HG03378 (cell line): ENCODE data around the gene GTPBP3.

Experiments
- ATAC-seq: cut with Tn5 transposase; IDR thresholded peaks from one replicate; pipeline ENCODE4 v1.9.1; 2021; ENCODE audit warnings: mild to moderate bottlenecking, moderate library complexity; ENCODE audit not compliant: unreplicated experiment

The GTPBP3 gene

DNA sequence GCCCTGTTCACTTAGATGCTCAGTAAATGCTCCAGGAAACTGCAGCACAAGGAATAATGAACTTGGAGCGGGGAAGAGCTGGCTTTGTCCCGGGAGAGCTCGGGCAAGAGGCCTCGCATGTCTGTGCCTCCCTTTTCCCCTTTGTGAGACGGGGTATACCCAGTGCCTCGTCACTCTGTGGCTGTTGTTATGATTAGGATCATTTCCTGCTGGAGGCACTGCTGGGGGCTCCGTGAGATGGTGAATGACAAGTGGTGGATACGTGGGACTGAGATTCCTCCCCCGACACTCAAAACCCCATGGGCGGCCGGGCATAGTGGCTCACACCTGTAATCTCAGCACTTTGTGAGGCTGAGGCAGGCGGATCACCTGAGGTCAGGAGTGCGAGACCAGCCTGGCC lies 40.9 kb downstream of the GTPBP3 start:
- no peak for ATAC-seq

DNA sequence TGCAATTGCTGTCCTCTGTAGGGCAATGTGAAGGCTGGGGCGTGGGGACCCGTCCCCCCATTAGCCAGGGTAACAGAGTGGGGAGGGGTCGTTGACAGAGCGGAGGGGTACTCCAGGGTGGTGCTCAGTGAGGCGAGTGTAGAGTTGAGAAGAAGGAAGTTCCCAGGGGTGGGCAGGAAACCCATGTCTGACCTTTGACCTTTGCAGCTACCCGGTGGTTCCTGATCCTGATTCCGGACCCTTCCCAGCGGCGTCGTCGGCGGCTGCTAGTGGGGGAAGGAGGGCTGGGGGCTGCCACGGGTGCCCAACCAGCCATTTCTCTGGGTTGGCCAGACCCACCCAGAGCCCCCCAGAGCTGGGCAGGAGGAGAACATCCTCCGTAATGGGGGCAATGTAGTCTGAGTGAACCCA lies 41.9 kb downstream of the GTPBP3 start:
- no peak for ATAC-seq

DNA sequence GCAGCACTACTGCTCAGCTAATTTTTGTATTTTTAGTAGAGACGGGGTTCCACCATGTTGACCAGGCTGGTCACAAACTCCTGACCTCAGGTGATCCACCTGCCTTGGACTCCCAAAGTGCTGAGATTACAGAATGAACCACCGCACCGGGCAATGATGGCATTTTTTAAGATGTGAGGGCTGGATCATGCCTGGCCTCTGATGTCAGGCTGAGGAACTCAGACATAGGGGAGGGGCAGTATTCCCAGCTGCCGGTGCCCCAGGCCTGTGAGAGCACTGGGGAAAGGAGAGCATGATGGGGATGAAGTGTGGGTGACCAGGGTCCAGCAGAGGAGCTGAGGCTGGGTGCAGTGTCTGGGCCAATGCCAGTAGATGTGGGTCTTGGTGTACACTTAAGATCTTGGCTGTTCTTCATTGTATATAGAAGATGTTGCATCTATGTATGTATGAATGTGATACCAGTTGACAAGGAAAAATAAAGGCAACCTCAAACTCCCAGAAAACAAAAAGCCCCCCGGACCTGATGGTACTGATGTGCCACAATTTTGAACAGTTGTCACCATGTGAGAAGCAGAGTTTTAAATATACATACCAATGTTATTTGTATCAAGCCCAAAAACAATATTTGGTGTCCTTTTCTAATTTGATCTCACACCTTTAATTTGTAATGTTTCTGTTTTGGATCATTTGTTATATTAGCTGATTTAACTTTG lies 43.2 kb downstream of the GTPBP3 start:
- ATAC-seq: no peak

DNA sequence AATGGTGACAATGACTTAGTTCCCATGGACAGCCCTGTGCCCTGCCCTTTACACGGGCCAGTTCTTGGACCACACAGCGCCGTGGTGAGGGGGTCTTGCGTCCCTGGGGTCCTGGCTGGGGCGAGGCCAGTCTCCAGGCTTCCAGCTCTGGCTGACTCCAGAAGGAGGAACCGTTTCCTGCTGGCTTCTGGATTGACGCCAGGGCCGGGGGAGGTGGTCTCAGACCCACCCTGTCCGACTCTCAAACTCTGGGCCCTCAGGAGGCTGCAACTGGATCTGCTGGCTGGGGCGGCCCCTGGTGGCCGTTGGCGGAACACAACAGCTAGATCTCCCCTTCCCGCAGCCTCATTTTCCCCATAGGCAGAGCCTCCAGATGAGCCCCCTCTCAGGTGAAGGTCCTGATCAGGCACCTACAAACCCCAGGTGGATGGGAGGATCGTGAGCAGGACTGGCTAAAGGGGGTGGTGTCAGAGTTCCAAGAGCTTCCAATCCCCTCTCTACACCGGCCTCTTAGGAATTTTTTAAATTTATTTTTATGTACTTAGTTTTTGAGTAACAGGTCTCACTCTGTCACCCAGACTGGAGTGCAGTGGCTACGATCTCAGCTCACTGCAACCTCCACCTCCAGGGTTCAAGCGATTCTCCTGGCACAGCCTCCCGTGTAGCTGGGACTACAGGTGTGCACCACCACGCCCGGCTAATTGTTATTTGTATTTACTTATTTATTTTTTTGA lies 48.7 kb downstream of the GTPBP3 start:
- ATAC-seq: no peak

DNA sequence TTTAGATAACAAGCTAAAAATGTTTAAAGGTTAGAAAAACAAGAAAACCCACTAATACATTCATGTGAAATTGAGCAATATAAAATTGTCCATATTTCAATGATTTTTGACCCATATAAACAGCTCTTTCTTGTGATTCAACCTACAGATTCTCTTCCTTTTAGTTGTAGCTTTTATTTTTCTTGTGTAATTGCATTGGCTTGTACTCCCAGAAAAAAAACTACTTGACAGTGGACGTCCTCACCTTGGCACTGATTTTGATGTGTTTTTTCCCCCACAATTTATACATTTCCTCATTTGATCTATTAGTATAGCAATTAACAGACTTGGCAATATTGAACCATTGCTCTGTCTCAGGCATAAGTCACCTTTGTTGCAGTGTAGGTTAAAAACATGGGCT lies 51.9 kb downstream of the GTPBP3 start:
- ATAC-seq: no peak

DNA sequence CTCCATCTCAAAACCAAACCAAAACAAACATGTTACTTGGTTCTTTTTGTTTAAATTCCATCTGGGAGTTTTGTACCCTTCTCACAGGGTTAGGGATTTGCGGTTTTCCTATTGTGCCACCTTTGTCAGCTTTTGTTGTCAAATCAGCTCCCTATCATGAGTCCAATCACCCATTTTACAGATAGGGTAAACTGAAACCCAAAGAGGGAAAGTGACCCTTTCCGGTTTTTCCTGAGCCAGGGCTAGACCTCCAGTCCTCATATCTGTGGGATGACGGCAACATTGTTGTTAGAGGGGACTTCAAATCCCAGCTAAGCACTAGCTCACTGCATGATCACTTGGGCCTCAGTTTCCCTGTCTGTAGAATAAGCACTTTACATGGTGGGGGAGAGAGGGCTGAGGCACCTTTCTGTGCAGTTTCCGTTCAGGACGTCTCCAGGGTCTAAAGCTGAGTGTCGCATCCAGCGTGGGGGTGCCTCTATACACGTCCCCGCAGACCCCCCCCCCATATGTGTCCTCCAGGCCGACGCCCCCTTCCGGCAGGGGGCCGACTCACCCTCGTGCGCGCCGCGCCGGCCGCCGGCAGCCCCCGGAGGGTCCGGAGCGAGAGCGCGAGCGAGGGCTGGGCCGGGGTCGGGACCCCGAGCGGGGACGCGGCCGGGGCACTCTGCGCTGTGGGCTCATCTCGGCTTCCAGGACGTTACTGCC lies 52.8 kb downstream of the GTPBP3 start:
- ATAC-seq: no peak

DNA sequence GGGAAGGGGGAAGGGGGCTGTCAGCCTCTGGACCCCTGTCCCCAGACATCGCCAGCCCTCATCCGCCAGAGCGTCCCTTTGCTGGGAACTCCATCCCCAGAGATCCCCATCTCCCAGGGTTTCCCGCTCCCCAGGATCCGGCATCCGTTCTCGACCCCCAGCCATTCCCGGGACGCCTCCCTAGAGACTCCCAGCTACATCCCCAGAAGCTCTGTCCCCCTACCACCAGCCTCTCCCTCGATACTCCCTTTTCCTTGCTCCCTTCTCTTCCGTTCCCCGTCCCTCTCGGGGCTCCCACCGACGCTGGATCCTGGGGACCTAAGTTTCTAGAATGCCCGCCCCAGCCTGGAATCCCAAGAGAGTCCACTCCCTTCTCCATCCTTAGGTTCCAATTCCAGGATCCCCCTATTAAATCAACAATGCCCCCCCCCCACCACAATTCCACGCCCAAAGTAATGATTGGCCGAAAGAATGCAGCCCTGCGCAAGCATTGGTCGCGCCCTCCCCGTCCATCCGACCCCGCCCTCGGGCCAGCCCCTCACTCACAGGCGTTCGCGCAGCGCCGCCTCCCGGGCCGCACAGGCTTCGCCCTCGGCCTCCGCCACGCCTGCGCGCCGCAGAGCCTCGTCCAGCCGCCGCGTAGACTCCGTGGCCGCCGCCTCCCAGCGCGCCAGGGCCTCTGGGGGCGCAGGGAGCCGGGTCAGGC lies 53.5 kb downstream of the GTPBP3 start:
- peak; percentile 64 for ATAC-seq

DNA sequence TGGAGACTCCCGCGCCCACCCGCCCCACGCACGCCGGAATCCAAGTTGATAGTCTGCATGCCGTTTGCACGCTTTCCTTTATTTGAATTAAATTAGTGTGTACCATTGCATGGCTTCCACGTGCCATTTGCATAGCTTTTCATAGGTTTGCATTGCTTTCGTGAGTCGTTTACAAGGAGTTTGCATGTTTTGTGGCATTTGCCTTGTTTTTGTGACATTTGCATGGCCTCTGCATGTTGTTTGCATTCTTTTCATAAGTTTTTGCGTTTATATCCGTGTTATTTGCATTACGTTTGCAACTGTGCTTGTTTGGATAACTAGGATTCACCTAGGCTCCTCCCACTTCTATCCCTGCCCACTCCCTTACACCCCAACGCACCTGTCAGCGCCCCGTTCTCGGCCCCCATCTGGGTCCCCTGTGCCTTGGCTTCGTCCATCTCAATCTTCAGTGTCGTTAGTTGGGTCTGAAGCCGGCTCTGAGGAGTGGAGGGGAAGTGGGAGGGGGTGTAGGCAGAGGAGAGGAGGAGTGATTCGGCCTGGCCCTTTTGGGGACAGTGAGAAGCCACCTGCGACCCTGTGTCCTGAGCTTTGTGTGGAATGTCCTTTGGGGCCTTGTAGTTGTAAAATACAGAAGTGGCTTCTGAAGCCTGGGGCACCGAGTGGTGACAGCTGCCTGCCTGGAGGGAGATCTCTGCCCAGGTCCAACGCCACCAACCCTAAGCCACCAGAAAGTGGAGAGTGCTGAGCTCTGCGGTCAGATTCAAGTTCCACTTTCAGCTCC lies 54.2 kb downstream of the GTPBP3 start:
- peak; percentile 18 for ATAC-seq
